Spleen (tissue), 7 donors: ENCODE results near the gene TMEM132D.

Experiments
- CTCF ChIP-seq, 11 experiments: fragments of 200-600 bp in 7 of 11; fragments of 450-650 bp in 4 of 11; sonication (generic) in 4 of 11; IDR thresholded peaks in 8 of 11; conservative IDR thresholded peaks in 3 of 11; 1 replicate in 7 of 11; 2 replicates in 4 of 11; pipeline versions ENCODE4 v1.4.0 to v1.8.0; 2016 to 2021; ENCODE audit warnings: antibody characterized with exemption in 11 of 11, inconsistent platforms in 4 of 11, mild to moderate bottlenecking in 1 of 11
- POLR2AphosphoS5 ChIP-seq, 3 donors: sonication (generic); formaldehyde crosslinking; IDR thresholded peaks; one replicate each; pipeline ENCODE4 v1.5.1; 2017; ENCODE audit warnings: antibody characterized with exemption in 3 of 3
- donor health status: DM: no; HTN: no; CAD: no; lungs with moderate emphysema.
- donor health status: DM: no; HTN: no; CAD: no.
- donor health status: DM: no; HTN: no; CAD: no.

GRCh38 chr12:129081755-129082250, 822.0 kb downstream of the TMEM132D start:
- TF ChIP-seq CTCF (IDR thresholded peaks at IDR 0.05 in 8 of 11, conservative IDR thresholded peaks at IDR 0.05 in 3 of 11) = no peak
- no peak for TF ChIP-seq POLR2AphosphoS5 (IDR thresholded peaks at IDR 0.05)
